K562 (cell line): ENCODE results near the gene ZFAND3. TPM values are rescaled to one million over a fixed set of nuclear protein-coding genes. Genes with fewer than 3 reads are reported as not detected.

Experiments used
- ARID1B ChIP-seq: fragments of 450-650 bp; IDR thresholded peaks from 2 replicates; pipeline ENCODE4 v1.6.1; 2016; ENCODE audit warnings: antibody characterized with exemption, mild to moderate bottlenecking, inconsistent platforms
- ARNT ChIP-seq, 2 experiments: fragments of 450-650 bp; IDR thresholded peaks; 2 replicates each; pipeline ENCODE4 v1.6.1; 2016; ENCODE audit warnings: mild to moderate bottlenecking in 1 of 2
- BDP1 ChIP-seq: IDR thresholded peaks from 3 replicates; pipeline ENCODE4 v1.6.1; 2011; ENCODE audit not compliant: insufficient read length, insufficient read depth
- BHLHE40 ChIP-seq: IDR thresholded peaks from 2 replicates; pipeline ENCODE4 v1.6.1; 2011; ENCODE audit warnings: low read length, improper control_type of control experiment
- CBFA2T3 ChIP-seq: fragments of 450-650 bp; IDR thresholded peaks from 2 replicates; pipeline ENCODE4 v1.6.1; 2017
- CCNT2 ChIP-seq: IDR thresholded peaks from 2 replicates; pipeline ENCODE4 v1.6.1; 2011; ENCODE audit warnings: borderline replicate concordance, low read depth, mild to moderate bottlenecking, moderate library complexity, mixed read lengths, low read length; ENCODE audit not compliant: insufficient read length; ENCODE audit errors: extremely low read depth
- CEBPG ChIP-seq, 3 experiments: fragments of 200-800 bp in 1 of 3; sonication (Bioruptor generic) in 1 of 3; sonication (generic) in 1 of 3; formaldehyde crosslinking in 1 of 3; IDR thresholded peaks in 2 of 3; conservative IDR thresholded peaks in 1 of 3; 2 replicates each; pipeline versions ENCODE4 v1.6.1 to v1.8.0; 2016 to 2022; ENCODE audit warnings: missing compliant biosample characterization in 2 of 3, missing genetic modification characterization in 2 of 3, mild to moderate bottlenecking in 1 of 3, missing genetic modification reagents in 1 of 3
- CTBP1 ChIP-seq: fragments of 450-650 bp; IDR thresholded peaks from 2 replicates; pipeline ENCODE4 v1.6.1; 2016; ENCODE audit warnings: borderline replicate concordance
- DACH1 ChIP-seq: fragments of 450-650 bp; IDR thresholded peaks from 2 replicates; pipeline ENCODE4 v1.6.1; 2018; ENCODE audit not compliant: partially characterized antibody
- DPF2 ChIP-seq: fragments of 450-650 bp; IDR thresholded peaks from 2 replicates; pipeline ENCODE4 v1.6.1; 2016
- E2F6 ChIP-seq, 2 experiments: IDR thresholded peaks; 2 replicates each; pipeline ENCODE4 v1.6.1; 2011; ENCODE audit warnings: borderline replicate concordance in 1 of 2, control low read depth in 1 of 2, low read depth in 1 of 2, low read length in 1 of 2, mild to moderate bottlenecking in 1 of 2, mixed read lengths in 1 of 2, moderate library complexity in 1 of 2; ENCODE audit not compliant: insufficient read depth in 1 of 2, insufficient read length in 1 of 2, poor library complexity in 1 of 2, severe bottlenecking in 1 of 2; ENCODE audit errors: extremely low read depth in 1 of 2
- ETV1 ChIP-seq: fragments of 450-650 bp; conservative IDR thresholded peaks from 2 replicates; pipeline ENCODE4 v1.6.1; 2016; ENCODE audit warnings: missing genetic modification characterization, control low read depth, low read depth, missing compliant biosample characterization
- ETV5 ChIP-seq: sonication (generic); formaldehyde crosslinking; IDR thresholded peaks from 2 replicates; pipeline ENCODE4 v1.4.0; 2020; ENCODE audit warnings: low read depth, mild to moderate bottlenecking, missing genetic modification reagents
- HSF4 ChIP-seq: fragments of 250-450 bp; sonication (Bioruptor Pico); IDR thresholded peaks from 2 replicates; pipeline ENCODE4 v2.1.2; 2022; ENCODE audit warnings: mild to moderate bottlenecking, moderate library complexity, borderline replicate concordance
- MAZ ChIP-seq, 2 experiments: fragments of 450-650 bp in 1 of 2; sonication (generic) in 1 of 2; formaldehyde crosslinking; IDR thresholded peaks in 1 of 2; conservative IDR thresholded peaks in 1 of 2; 2 replicates each; pipeline versions ENCODE4 v1.4.0 to v1.5.0; 2020; ENCODE audit warnings: mild to moderate bottlenecking in 1 of 2, missing genetic modification reagents in 1 of 2
- MNT ChIP-seq, 2 experiments: fragments of 450-650 bp; conservative IDR thresholded peaks; 2 replicates each; pipeline ENCODE4 v1.6.1; 2017; ENCODE audit warnings: mild to moderate bottlenecking in 2 of 2, moderate library complexity in 2 of 2
- SLC30A9 ChIP-seq: fragments of 250-450 bp; sonication (Bioruptor Pico); IDR thresholded peaks from 2 replicates; pipeline ENCODE4 v1.8.0; 2022; ENCODE audit warnings: mild to moderate bottlenecking, moderate library complexity
- SMARCA5 ChIP-seq: fragments of 450-650 bp; IDR thresholded peaks from 2 replicates; pipeline ENCODE4 v1.6.1; 2016
- SP1 ChIP-seq: sonication (generic); formaldehyde crosslinking; IDR thresholded peaks from 2 replicates; pipeline ENCODE4 v1.8.1; 2022; ENCODE audit warnings: mild to moderate bottlenecking, missing genetic modification reagents
- SREBF1 ChIP-seq: fragments of 150-350 bp; IDR thresholded peaks from 2 replicates; pipeline ENCODE4 v1.6.1; 2014; ENCODE audit warnings: antibody characterized with exemption, low read depth, low read length, borderline replicate concordance
- U2AF1 ChIP-seq: fragments of 200-400 bp; formaldehyde crosslinking; optimal IDR thresholded peaks from 2 replicates; pipeline ENCODE3; 2017; ENCODE audit warnings: mild to moderate bottlenecking, low read depth, low read length, moderate library complexity
- U2AF2 ChIP-seq: fragments of 200-400 bp; formaldehyde crosslinking; optimal IDR thresholded peaks from 2 replicates; pipeline ENCODE3; 2017; ENCODE audit warnings: low read depth, mild to moderate bottlenecking, low read length
- XRCC3 ChIP-seq: fragments of 450-650 bp; IDR thresholded peaks from 2 replicates; pipeline ENCODE4 v1.6.1; 2017; ENCODE audit warnings: mild to moderate bottlenecking, moderate library complexity
- XRCC4 ChIP-seq: IDR thresholded peaks from one replicate; pipeline ENCODE4 v1.6.1; 2011; ENCODE audit not compliant: insufficient read depth, insufficient read length; ENCODE audit errors: extremely low read depth
- ZC3H11A ChIP-seq: IDR thresholded peaks from 2 replicates; pipeline ENCODE4 v1.6.1; 2012; ENCODE audit warnings: low read depth, low read length, improper control_type of control experiment
- ZNF239 ChIP-seq: fragments of 250-450 bp; sonication (Bioruptor Pico); IDR thresholded peaks from 2 replicates; pipeline ENCODE4 v1.4.0; 2020; ENCODE audit warnings: mild to moderate bottlenecking
- ZNF347 ChIP-seq: fragments of 450-650 bp; formaldehyde crosslinking; IDR thresholded peaks from 2 replicates; pipeline ENCODE4 v1.4.0; 2020; ENCODE audit warnings: low read depth, mild to moderate bottlenecking, moderate library complexity
- polyA plus RNA-seq, 8 experiments: library from polyadenylated mRNA; depleted of rRNA in 4 of 8; stranded (reverse) in 5 of 8; unstranded in 3 of 8; fragments of >200 nt; fragmentation: Nextera tagmentation in 2 of 8; fragmentation: Illumina TruSeq in 1 of 8; extraction: Ambion mirVana in 2 of 8; extraction: Trizol in 1 of 8; gene quantifications; 2 replicates each; pipeline versions ENCODE4 v1.2.1 to v1.2.3, GENCODE V29; 2011 to 2014; ENCODE audit warnings: inconsistent platforms in 1 of 8, missing spikeins in 1 of 8
- total RNA-seq, 7 experiments: library from RNA; depleted of rRNA in 6 of 7; stranded (reverse); fragments of >200 nt in 6 of 7; fragmentation: Illumina TruSeq in 2 of 7; extraction: Trizol in 2 of 7; gene quantifications; 2 replicates each; pipeline versions ENCODE4 v1.2.1 to v1.2.3, GENCODE V29; 2011 to 2021; ENCODE audit warnings: low replicate concordance in 1 of 7

The ZFAND3 gene
- total and polyA plus RNA-seq, 9 of the 15 experiments (the other 6 are each of a cell fraction or from before 2014, with no cell fraction given), result 0.81 to 26.6 (median 11.8) TPM

GRCh38 chr6:37791156-37791919 is 28.2 kb upstream of the ZFAND3 start (continued):
- TF ChIP-seq SREBF1 (0 out of 2 replicates have a peak, but pooled peaks have one; percentile 33), SLC30A9 (no peak), E2F6 (IDR thresholded peaks at IDR 0.05; ENCODE audit: borderline replicate concordance in 1 of 2, extremely low read depth in 1 of 2, insufficient read depth in 1 of 2, insufficient read length in 1 of 2, low read depth in 1 of 2, low read length in 1 of 2, poor library complexity in 1 of 2, severe bottlenecking in 1 of 2) (peak in 1 of 2 experiments; percentile 6), XRCC4 (no peak), U2AF2 (no peak), DACH1 (peak; percentile 12), ARNT (IDR thresholded peaks at IDR 0.05) (peak in 1 of 2 experiments; percentile 38; a peak in 1 of 4 replicates), CEBPG (CRISPR knock-in tag; IDR thresholded peaks at IDR 0.05) (peak; percentile 41; the same call in 1 of the 2 replicates), CEBPG (tag; conservative IDR thresholded peaks at IDR 0.05 in 1 of 2, IDR thresholded peaks at IDR 0.05 in 1 of 2) (no peak), MNT (conservative IDR thresholded peaks at IDR 0.05) (peak in 1 of 2 experiments; percentile 67; a peak in 3 of 4 replicates), ETV1 (peak; percentile 43; the same call in 1 of the 2 replicates), CCNT2 (peak; percentile 54), ZC3H11A (0 out of 2 replicates have a peak, but pooled peaks have one; percentile 78), BHLHE40 (peak; percentile 71), DPF2 (peak; percentile 90), SP1 (CRISPR knock-in tag) (peak; percentile 73), ZNF347 (CRISPR knock-in tag) (no peak), BDP1 (no peak), U2AF1 (no peak), ETV5 (CRISPR knock-in tag) (0 out of 2 replicates have a peak, but pooled peaks have one; percentile 23), MAZ (CRISPR knock-in tag; conservative IDR thresholded peaks at IDR 0.05 in 1 of 2, IDR thresholded peaks at IDR 0.05 in 1 of 2) (peak; percentile 80 to 95), ZNF239 (CRISPR knock-in tag) (no peak), CTBP1 (peak; percentile 94), SMARCA5 (0 out of 2 replicates have a peak, but pooled peaks have one; percentile 15), XRCC3 (no peak), HSF4 (CRISPR knock-in tag) (no peak), CBFA2T3 (peak; percentile 43), ARID1B (peak; percentile 83)
